ENCODE data around the gene C1orf174.

- TF ChIP-seq TAF1 (IDR thresholded peaks at IDR 0.05; ENCODE audit: borderline replicate concordance, low read depth, low read length) (no peak), POLR2AphosphoS5 (IDR thresholded peaks at IDR 0.05; ENCODE audit: low read depth, low read length) (no peak), POLR2A (IDR thresholded peaks at IDR 0.05; ENCODE audit: low read depth, low read length) (no peak)
Observed at GRCh38 chr1:3924186-3924824, 24.2 kb upstream of the C1orf174 start.
